ENCODE measurements around the gene KCNH4.

DNA sequence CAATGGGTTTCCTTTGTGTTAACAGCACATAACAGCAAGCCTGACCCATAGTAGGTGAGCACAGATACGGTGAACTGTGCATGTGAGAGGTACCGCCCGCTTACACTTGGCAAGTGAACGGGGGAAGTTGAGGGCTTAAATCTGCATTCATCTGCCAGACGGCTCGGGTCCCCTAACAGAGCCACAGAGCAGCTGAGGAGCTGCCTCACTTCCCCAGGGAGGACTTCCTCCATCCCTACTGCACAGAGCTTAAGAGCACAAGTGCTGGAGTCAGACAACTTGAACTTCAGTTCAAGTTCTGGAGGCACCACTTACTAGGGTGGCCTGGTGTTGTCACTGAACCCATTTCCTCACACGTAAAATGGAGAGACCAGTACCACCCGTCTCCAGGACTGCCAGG is 39.6 kb downstream of the KCNH4 start:
- TF ChIP-seq, protein P1, sequence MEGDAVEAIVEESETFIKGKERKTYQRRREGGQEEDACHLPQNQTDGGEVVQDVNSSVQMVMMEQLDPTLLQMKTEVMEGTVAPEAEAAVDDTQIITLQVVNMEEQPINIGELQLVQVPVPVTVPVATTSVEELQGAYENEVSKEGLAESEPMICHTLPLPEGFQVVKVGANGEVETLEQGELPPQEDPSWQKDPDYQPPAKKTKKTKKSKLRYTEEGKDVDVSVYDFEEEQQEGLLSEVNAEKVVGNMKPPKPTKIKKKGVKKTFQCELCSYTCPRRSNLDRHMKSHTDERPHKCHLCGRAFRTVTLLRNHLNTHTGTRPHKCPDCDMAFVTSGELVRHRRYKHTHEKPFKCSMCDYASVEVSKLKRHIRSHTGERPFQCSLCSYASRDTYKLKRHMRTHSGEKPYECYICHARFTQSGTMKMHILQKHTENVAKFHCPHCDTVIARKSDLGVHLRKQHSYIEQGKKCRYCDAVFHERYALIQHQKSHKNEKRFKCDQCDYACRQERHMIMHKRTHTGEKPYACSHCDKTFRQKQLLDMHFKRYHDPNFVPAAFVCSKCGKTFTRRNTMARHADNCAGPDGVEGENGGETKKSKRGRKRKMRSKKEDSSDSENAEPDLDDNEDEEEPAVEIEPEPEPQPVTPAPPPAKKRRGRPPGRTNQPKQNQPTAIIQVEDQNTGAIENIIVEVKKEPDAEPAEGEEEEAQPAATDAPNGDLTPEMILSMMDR (conservative IDR thresholded peaks at IDR 0.05) = no peak
- TF ChIP-seq ZFX (IDR thresholded peaks at IDR 0.05) = no peak

Data from C4-2B (cell line).